HG02610 (cell line): Measurements from ENCODE around the gene PANK3.
A peak's percentile ranks its signal among the peaks of the same experiment; 100 is the strongest.

ENCODE experiments used
- ATAC-seq: cut with Tn5 transposase; IDR thresholded peaks from one replicate; pipeline ENCODE4 v1.9.1; 2021; ENCODE audit warnings: mild to moderate bottlenecking, moderate library complexity; ENCODE audit not compliant: unreplicated experiment

Gene PANK3

DNA sequence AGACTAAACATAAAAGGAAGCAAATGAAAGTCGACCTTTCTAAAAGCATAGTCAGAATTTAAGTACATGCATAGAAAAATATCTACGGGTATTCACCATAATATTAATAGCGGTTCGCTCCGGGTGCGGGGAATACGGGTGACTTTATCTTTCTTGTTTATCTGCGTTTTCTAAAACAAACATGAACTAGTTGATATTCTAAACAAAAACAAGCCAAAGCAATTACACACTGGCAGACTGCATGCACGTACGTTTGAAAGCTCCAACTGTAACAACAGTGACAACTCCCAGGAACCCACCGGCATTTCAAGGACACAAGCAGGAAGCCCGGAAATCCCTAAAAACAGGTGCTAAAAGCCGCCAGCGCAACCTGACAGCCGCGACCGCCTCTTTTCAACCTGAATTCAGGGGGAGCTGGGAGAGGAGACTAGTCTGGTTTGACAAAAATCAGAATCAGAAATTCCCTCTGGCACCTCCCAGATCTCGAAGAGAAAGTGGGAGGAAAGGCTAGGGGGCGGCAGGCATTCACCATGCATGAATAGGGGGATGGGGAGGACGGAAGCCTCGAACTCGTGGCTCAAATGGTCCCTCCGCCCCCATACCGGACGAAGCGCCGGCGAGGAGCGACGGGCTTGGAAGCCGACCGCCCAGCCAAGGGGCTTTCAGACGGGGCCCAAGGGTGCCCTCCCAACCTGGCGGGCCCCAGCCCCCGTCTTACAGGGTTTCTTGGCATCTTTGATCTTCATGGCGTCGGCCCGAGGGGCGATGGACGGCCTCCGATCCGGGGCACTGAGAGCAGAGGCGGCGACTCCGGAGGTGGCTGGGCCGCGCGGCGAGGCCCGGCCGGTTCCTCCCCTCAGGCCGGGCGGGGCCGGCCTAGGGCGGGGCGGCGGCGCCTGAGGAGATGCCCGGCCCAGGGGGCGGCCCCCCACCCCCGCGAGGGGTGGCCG lies at the start of gene PANK3:
Gene PANK3 (minus strand): TSS at position 831 of the 950 bp plus-strand sequence. CDS start 85 bp downstream, at position 746.
- ATAC-seq, result peak; percentile 49

DNA sequence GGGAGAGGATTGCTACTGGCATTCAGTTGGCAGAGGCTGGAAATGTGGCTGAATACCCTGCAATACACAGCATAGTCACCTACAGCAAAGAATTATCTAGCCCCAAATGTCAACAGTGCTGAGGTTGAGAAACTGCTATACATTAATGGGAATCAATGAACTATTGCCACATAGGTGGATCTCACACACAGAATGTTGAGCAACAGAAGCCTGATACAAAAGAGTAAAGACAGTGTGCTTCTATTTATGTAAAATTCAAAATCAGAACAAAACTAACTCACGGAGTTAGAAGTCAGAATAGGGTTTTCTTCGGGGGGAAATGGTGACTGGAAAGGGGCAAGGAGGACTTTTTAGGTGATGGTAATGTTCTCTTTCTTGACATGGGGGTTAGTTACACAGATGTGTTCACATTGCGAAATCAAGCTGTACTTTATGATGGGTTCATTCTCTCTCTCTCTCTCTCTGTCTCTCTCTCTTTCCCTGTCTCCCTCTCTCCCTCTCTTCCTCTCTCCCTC lies 45.7 kb upstream of the PANK3 start:
- ATAC-seq, result no peak

DNA sequence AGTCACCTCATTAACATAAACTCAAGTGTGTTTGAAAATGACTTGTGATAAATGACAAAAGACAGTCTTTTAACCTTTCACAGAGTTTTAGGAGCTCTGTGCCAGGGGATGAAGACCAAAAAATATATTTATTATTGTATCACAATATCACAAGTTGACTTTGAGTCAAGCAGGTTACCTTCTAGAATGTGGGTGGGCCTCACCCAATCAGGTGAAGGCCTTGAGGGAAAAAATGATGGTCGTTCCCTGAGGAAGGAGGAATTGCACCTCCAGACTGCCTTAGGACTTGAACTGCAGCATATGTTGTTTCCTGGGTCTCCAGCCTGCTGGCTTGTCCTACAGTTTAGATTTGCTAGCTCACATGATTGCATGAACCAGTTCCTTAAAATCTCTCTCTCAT lies 41.6 kb upstream of the PANK3 start:
- ATAC-seq, result no peak

DNA sequence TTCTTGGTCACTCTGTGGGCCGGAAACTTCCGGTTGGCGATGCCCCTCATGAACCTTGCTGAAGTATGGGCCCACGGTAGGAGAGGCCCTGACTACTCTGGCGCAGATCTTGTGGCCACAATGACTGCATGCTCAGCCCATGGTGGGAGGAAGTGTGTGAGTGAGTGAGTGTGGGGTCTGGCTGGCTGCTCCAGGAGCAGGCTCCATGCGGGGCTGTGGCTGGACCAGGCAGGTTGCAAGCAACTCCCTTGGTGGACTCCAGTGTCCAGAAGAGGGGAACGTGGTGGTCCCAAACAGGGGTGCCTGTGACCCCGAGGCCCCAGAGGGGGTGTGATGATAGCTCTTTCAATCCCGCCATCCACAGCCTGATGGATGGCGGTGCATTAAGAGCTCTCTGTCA lies 35.5 kb upstream of the PANK3 start:
- ATAC-seq, result no peak

DNA sequence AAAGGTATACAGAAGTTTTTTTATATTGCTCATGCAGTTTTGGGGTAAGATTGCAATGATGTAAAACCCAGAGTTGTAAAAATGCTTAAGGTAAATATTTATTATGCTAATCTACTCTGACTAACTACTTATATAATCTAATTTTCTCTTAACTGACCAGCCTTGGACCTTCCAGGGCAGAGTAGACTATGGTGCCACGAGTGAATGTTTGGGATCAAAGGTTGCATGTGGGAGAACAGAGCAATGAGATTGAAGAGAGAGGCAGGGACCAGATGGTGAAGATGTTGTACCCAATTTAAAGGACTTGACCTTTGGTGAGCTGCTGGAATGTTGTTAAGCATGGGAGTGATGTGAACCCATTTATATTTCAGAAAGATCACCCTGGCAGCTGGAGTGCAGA lies 34.8 kb upstream of the PANK3 start:
- no peak for ATAC-seq

DNA sequence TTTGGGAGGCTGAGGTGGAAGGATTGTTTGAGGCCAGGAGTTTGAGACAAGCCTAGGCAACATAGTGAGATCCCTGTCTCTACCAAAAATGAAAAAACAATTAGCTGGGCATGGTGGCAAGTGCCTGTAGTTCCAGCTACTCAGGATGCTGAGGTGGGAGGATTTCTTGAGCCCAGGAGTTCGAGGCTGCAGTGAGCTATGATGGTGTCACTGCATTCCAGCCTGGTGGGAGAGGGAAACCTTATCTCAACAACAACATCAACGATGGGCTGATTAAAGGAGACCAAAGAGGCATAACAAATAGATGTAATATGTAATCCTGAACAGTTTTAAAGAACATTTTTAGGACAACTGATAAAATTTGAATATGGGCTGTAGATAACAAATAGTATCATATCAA lies 34.2 kb upstream of the PANK3 start:
- ATAC-seq, result no peak

DNA sequence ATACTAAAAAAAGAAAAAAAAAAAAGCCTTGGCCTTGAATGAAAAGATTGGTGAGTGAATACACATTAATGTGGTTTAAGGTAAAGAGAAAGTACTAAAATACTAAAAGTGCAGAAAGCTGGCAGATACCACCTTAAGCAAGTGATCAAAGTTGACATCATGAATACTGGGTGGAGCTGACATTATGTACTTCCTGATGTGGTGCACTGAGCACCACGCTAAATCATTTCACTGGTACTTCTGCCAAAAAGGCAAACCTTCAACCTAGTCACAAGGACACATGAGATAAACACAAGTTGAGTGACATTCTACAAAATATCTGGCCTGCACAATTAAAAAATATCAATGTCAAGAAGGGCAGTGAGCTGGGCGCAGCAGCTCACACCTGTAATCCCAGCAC lies 33.8 kb upstream of the PANK3 start:
- ATAC-seq, result no peak

DNA sequence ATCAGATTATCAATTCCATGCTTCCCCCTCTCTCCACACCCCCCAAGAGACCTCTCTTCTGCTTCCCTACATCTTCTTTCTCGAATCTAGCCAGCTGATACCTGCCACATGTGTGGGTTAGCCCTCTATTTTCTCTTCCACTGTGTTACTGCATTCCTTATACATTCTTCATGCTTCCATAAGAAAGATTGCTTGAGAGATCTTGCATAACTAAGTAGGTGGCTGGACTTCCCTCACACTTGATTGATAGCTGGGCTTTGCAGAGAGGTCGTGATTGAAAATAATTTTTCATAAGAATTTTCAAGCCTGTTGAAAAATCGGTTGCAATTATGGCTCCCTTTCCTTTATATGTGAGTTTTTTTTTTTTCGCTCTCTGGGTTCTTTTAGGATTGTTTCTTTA lies 33.0 kb upstream of the PANK3 start:
- no peak for ATAC-seq

DNA sequence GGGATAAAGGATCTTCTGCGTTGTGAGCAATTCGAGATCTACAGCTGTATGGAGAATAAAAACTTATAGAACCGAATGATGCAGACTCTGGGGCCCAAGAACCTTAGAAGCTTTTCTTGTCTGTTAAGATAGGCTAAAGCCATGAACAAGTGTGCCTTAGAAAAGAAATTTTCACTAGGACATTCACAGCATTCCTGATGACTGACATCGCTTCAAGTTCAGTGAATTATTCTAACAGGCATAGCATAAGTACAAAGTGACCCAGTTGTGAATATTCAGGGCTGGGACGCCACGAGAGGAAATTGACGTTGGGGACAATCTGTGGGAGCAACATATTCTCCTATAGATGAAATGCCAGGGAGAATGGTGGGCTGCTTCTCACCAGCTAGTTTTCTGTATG lies 32.0 kb upstream of the PANK3 start:
- ATAC-seq, result no peak

DNA sequence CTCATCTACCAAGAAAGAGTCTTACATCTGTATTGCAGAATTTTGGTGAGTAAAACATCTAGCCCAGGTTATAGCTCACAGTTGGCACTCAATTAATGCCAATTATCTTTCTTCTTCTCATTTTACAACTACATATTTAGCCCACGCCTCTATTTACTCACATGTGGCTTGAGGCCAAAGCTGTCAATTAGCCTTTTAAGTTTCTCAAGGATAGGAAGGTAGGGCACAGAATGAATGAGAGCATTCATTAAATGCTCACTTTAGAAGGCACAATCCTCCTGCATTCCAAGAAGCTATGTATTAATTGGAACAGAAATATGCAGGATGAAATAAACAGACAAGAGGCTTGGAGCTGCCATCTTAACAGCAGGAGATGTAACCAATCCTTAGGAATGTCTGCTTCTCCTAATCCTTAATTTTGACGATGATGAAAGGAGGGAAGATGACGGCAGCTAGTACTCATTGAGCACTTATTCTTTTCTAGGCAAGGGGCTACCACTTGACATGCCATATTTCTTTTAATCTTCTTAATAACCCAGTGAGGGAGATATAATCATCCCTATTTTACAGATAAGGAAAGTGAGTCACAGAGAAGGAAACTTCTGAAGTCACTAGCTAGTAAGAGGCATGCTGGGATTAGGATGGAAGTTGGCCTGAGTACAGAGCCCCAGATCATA lies 30.8 kb upstream of the PANK3 start:
- ATAC-seq, result no peak

DNA sequence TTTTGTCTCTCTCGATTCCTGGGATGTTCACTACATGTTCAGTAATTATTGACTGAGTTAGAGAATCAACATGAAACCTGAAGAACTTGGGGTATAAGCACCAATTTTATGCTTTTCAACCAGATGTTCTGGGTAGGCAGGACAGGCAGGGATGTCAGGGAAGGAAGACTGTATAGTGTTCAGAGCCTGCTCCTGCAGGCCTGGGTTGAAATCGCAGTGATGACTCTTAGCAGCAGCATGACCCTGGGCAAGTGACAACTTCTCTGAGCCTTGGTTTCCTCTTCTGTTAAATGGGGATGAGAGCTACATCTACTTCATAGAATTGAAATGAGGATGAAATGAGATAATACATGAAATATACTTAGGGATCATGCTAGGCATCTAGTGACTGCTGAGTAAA lies 29.7 kb upstream of the PANK3 start:
- ATAC-seq, result no peak

DNA sequence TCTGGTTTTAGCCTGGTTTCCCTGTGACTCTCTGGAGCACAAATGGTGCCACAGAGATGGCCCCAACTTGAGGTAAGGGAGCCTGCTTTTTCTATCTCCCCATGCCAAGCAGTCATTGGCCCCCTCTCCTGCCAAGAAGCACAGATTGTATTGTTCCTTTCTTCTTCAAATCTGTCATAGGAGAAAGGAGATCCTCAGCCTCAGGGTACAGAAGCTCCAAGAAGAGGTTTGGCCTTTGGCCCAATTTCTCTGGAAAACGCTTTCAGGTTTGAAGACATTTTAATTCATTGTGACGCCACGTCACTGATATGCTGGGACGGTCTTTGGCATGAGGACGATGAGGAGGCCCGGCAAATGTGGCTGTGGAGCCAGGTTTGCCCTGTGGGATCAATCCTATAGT lies 29.2 kb upstream of the PANK3 start:
- peak; percentile 19 for ATAC-seq

DNA sequence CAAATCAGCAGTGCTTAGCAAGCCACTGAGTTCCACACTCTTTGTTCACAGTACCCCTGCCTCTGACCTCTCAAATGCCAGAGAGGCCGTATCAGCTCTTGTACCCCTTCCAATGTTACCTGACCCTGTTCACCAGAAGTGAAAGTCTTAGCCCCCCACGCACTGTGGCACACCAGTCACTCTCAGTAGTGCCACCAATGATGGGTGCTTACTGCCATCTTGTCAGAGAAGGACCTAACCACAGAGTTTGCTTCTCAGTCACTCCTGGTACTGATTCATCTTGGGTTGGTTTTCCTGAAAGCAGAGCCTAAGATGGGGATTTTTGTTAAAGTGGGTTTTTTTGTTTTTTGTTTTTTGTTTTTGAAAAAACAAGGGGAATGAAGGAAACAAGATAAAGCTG lies 28.8 kb upstream of the PANK3 start:
- ATAC-seq, result peak; percentile 78

DNA sequence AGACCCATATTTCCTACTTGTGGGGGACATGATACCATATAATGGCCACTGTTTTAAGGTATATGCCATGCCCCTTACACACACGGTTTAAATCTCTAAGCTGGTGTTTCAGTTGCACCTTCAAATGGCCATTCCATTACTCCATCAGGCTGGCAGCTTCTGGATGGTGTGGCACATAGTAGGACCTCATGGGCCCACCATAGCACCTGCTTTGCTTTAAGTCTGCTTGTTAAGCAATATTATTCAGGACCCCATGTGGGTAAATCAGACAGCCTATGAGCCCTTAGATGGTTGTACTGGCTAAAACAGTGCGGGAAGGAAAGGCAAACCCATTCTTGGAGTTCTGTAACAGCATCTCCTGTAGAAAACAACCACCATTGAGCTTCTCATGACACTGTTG lies 27.4 kb upstream of the PANK3 start:
- ATAC-seq, result no peak

DNA sequence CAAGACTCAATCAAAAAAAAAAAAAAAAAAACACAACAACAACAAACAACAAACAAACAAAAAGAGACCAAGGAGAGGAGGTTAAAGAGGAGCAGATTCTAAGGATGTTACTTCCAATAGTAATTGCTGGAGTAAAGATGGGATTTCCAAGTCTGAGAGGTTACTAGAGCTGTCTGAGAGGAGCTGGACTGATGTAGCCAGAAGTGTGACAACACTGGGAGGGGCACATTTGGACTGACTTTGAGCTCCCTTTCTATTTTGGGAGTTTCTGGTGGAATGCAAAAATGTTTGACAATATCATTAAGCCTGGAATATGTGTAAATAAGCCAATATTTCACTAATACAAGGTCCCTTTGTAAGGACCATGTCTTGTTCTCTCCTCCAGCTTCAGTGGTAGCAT lies 25.3 kb upstream of the PANK3 start:
- ATAC-seq, result no peak

DNA sequence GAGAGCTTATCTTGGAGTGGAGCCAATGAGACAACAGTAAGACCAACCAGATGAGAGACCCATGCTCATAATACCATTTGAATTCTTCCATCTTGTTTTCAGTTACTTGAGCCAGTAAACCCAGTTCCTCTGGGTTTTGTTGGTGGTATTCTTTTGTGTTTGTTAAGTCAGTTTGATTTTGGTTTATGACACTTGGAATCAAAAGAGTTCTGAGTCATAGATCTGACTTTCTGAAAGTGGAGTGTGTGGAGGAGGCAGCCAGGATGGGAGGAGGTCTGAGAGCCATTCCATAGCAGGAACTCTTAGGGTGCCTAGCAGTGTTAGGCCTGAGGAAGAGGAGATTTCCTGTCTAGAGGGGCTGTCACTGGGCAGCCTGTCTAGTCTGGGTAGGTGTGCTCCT lies 24.6 kb upstream of the PANK3 start:
- ATAC-seq, result no peak

DNA sequence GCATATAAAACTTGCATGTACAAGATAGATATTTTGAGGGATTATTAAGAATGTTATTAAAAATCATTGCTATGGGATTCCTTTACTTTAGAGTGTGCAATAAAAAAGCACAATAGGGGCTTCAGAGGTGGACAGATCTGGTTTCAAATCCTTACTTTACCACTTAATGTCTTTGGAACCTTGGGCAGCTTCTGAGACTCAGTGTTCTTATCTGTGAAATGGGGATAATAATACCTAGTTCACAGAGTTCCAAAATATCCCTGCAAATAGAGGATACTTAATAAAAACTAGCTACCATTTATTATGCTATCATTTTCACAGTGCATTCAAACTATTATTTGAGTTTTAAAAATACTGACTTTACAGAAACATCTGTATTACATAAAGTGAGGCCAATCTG lies 23.3 kb upstream of the PANK3 start:
- ATAC-seq, result no peak

DNA sequence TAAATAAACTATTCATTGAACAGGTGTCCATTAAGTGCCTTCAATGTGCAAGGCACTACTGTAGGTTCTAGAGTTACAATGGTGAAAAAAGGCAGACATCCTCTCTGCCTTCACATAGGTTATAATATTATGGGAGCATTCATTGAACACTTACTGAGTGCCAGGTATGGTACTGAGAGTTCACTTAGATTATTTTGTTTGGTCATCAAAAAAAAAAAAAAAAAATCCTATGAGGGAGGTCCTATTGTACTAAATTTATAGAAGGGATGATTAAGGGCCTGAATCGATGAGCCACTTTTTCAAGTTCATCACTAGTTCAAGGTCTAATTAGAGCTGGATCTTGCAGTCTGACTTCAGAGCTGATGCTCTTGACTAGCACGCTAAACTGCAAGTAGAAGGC lies 22.8 kb upstream of the PANK3 start:
- no peak for ATAC-seq

DNA sequence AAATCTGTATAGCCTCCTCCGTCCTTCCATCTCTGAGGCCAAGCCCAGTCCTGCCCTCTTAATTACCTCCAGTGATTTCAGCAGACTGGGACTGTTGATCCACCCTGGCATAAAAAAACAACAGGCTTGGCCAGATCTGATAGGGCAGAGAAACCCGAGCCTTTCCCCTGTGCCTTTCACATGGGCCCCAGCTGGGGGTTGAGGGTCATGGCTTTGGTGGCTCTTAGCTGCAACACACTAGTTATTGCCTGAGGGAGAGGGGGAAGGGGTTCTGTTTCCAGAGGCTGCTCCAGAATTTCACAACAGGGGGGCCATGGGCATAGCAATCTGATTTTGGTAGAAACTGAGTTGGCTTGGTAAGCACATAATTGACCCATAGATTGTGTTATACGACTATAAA lies 21.2 kb upstream of the PANK3 start:
- ATAC-seq, result no peak

DNA sequence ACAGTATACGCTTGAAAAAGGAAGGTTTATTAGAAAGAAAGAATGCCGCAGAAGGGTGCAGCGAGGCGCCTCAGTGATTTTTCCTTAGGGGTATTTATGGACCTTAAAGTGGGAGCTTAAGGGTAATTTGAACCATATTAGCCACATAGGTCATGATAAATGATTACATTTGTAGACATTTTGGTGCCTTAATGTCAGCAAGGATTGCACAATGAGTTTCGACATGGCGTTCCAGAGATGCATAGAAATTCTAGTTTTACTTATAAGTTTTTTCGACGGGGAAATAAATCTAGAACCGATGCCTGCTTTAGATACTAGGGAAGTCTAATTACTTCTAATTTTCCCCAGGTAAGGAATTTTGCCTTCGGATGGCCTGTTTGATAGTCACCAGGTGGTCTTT lies 20.7 kb upstream of the PANK3 start:
- no peak for ATAC-seq

DNA sequence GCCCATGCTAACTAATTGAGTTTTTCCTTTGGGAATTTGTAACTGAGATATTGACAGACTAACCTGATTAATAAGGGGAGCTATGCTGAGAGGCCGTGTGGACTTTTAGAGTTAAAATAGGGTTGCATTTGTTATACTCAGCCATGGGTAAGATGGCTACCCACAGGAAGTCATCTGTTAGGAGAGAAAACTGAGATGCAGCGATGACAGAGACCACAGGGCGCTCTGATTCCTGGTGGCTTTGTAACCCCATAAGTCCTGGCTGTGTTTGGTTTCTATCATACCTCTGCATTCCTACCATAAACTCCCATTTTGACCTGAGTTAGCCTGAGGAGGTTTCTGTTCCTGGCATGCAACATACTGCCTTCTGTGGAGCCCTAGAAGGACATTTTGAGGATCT lies 19.5 kb upstream of the PANK3 start:
- no peak for ATAC-seq

DNA sequence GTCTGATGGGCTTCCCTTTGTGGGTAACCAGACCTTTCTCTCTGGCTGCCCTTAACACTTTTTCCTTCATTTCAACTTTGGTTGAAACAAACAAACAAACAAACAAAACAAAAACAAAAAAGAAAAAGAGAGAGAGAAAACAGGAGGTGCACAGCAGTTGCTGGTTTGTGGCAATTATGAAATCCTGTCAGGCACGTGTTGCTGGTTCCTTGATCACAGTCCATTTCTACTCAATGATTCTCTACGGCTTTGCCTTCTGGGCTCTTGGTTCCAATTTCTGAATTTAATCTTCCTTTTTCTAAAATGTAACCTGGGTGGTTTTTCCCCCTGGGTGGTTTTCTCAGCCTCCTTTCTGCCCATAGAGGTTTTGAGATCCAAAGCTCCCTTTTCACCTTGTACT lies 17.8 kb upstream of the PANK3 start:
- no peak for ATAC-seq
